Keratinocyte (primary cell): ENCODE measurements around the gene TBX6. TPM values are rescaled to one million over a fixed set of nuclear protein-coding genes. Genes with fewer than 3 reads are reported as not detected.

Experiments
- DNase-seq: peaks from one replicate; pipeline ENCODE4 v3.0.0-alpha.2; 2011; ENCODE audit warnings: low read depth, missing footprints, low spot score
- FAIRE-seq: peaks from 2 replicates; lab custom pipeline; 2011; peaks lifted over from hg19 to GRCh38; lab: Jason Lieb, UNC
- H2AFZ ChIP-seq: 2 replicates; pipeline ENCODE4 v1.6.0; 2012; ENCODE audit warnings: low read length, control low read depth, inconsistent platforms; ENCODE audit not compliant: control insufficient read depth
- H3K27ac ChIP-seq: 2 replicates; pipeline ENCODE4 v1.5.1; 2011; ENCODE audit warnings: low read length; ENCODE audit not compliant: control insufficient read depth, insufficient read depth
- H3K27me3 ChIP-seq: 3 replicates; pipeline ENCODE4 v1.6.0; 2011; ENCODE audit warnings: low read length; ENCODE audit not compliant: control insufficient read depth, insufficient read depth; ENCODE audit errors: extremely low read depth
- H3K36me3 ChIP-seq, 2 experiments: 2 replicates in 1 of 2; 3 replicates in 1 of 2; pipeline ENCODE4 v1.5.1; 2011; ENCODE audit warnings: low read length in 2 of 2, mild to moderate bottlenecking in 1 of 2; ENCODE audit not compliant: control insufficient read depth in 2 of 2, insufficient read depth in 2 of 2; ENCODE audit errors: extremely low read depth in 1 of 2
- H3K4me1 ChIP-seq: 3 replicates; pipeline ENCODE4 v1.5.1; 2011; ENCODE audit warnings: low read length; ENCODE audit not compliant: control insufficient read depth, insufficient read depth; ENCODE audit errors: extremely low read depth
- H3K4me2 ChIP-seq: 3 replicates; pipeline ENCODE4 v1.6.0; 2011; ENCODE audit warnings: low read depth, low read length; ENCODE audit not compliant: control insufficient read depth, insufficient read depth; ENCODE audit errors: extremely low read depth
- H3K4me3 ChIP-seq, 3 experiments: fragments of 200-600 bp in 1 of 3; sonication (generic) in 1 of 3; 2 replicates in 2 of 3; 3 replicates in 1 of 3; pipeline ENCODE4 v1.5.1; 2011 to 2016; ENCODE audit warnings: low read length in 3 of 3, mild to moderate bottlenecking in 3 of 3, control low read depth in 2 of 3, inconsistent platforms in 1 of 3, low read depth in 1 of 3, mixed read lengths in 1 of 3, mixed run types in 1 of 3, moderate library complexity in 1 of 3; ENCODE audit not compliant: control insufficient read depth in 2 of 3, insufficient read depth in 2 of 3; ENCODE audit errors: extremely low read depth in 1 of 3
- H3K79me2 ChIP-seq: 2 replicates; pipeline ENCODE4 v1.6.0; 2012; ENCODE audit warnings: low read length; ENCODE audit not compliant: control insufficient read depth, insufficient read depth
- H3K9ac ChIP-seq: 3 replicates; pipeline ENCODE4 v1.6.0; 2011; ENCODE audit warnings: low read length; ENCODE audit not compliant: control insufficient read depth, insufficient read depth; ENCODE audit errors: extremely low read depth
- H3K9me1 ChIP-seq: 3 replicates; pipeline ENCODE4 v1.6.0; 2011; ENCODE audit warnings: low read length; ENCODE audit not compliant: control insufficient read depth, insufficient read depth; ENCODE audit errors: extremely low read depth
- H3K9me3 ChIP-seq: 2 replicates; pipeline ENCODE4 v1.5.1; 2012; ENCODE audit warnings: low read depth, low read length; ENCODE audit not compliant: control insufficient read depth
- H4K20me1 ChIP-seq: 3 replicates; pipeline ENCODE4 v1.6.0; 2011; ENCODE audit warnings: low read length; ENCODE audit not compliant: control insufficient read depth, insufficient read depth; ENCODE audit errors: extremely low read depth
- EZH2 ChIP-seq: IDR thresholded peaks from one replicate; pipeline ENCODE4 v1.6.1; 2012; ENCODE audit warnings: inconsistent platforms, mild to moderate bottlenecking, low read length, moderate library complexity
- dilution Hi-C: fragments of 300-500 bp; cut with MboI; formaldehyde crosslinking; loops from one replicate; pipeline ENCODE4 v1.7.0; 2020; ENCODE audit warnings: low sequenced_read_pairs; ENCODE audit not compliant: extremely low pct_ligation_motif_present
- polyA plus RNA-seq, 5 experiments: library from polyadenylated mRNA; depleted of rRNA in 3 of 5; stranded (reverse) in 3 of 5; stranded (forward) in 1 of 5; unstranded in 1 of 5; fragments of >200 nt; gene quantifications; 1 replicate in 1 of 5; 2 replicates in 3 of 5; 3 replicates in 1 of 5; pipeline versions ENCODE4 v1.2.1 to v1.2.3, GENCODE V29; 2011 to 2012; ENCODE audit warnings: missing spikeins in 2 of 5, low read depth in 1 of 5, low replicate concordance in 1 of 5
- TF ChIP-seq, protein P1 (sequence below), 3 experiments: IDR thresholded peaks in 1 of 3; conservative IDR thresholded peaks in 1 of 3; optimal IDR thresholded peaks in 1 of 3; 2 replicates in 2 of 3; 3 replicates in 1 of 3; pipeline versions ENCODE3 to v1.5.1; 2011; ENCODE audit warnings: low read length in 3 of 3, mild to moderate bottlenecking in 3 of 3, moderate library complexity in 2 of 3, control low read depth in 1 of 3, inconsistent platforms in 1 of 3; ENCODE audit not compliant: insufficient read depth in 2 of 3; ENCODE audit errors: extremely low read depth in 1 of 3

Gene TBX6
- polyA plus RNA-seq, 1 donor (not counting 4 experiments of a cell fraction or from before 2014, with no cell fraction given) = 0.18 TPM

DNA sequence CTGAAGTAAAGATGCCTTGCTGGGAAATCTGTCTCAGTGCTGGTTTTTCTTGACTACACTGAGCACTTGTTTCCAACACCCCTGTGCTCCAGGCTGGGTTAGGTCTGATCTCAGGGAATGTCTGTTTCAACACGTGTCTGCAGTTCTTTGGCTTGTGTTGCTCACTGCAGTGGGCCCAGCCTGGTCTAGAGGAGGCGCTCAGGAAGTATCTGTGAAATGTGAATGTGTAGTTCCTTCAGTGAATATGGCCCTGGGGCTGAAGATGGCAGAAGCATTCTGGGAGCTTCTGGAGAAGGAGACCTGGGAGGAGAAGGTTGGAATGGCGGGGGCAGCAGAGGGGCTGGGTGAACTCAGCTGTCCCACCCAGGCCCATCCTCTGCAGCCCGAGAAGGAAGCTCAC, 12.4 kb upstream of the TBX6 start:
- Histone ChIP-seq H3K4me1 (no peaks in the 10 kb centered on the region), H2AFZ (no peak overlapping the region), H3K36me3 (peaks cover 0 to 4% of the 10 kb centered on the region in 2 experiments), H3K4me3 (no peak overlapping the region), H3K27ac (no peak overlapping the region), H3K4me2 (peak overlapping the region; percentile 8), H3K9me1 (no peaks in the 10 kb centered on the region), H3K27me3 (no peaks in the 10 kb centered on the region), H3K9me3 (no peaks in the 10 kb centered on the region), H3K79me2 (no peaks in the 10 kb centered on the region), H3K9ac (no peak overlapping the region), H4K20me1 (no peaks in the 10 kb centered on the region)
- dilution Hi-C loops = no loop called here
- TF ChIP-seq, protein P1, sequence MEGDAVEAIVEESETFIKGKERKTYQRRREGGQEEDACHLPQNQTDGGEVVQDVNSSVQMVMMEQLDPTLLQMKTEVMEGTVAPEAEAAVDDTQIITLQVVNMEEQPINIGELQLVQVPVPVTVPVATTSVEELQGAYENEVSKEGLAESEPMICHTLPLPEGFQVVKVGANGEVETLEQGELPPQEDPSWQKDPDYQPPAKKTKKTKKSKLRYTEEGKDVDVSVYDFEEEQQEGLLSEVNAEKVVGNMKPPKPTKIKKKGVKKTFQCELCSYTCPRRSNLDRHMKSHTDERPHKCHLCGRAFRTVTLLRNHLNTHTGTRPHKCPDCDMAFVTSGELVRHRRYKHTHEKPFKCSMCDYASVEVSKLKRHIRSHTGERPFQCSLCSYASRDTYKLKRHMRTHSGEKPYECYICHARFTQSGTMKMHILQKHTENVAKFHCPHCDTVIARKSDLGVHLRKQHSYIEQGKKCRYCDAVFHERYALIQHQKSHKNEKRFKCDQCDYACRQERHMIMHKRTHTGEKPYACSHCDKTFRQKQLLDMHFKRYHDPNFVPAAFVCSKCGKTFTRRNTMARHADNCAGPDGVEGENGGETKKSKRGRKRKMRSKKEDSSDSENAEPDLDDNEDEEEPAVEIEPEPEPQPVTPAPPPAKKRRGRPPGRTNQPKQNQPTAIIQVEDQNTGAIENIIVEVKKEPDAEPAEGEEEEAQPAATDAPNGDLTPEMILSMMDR (optimal IDR thresholded peaks at IDR 0.05 in 1 of 3, IDR thresholded peaks at IDR 0.05 in 1 of 3, conservative IDR thresholded peaks at IDR 0.05 in 1 of 3; ENCODE audit: extremely low read depth in 1 of 3, insufficient read depth in 2 of 3, low read length in 3 of 3) = no peak
- TF ChIP-seq EZH2 = no peak
- DNase-seq = no peak
- no peak for FAIRE-seq

DNA sequence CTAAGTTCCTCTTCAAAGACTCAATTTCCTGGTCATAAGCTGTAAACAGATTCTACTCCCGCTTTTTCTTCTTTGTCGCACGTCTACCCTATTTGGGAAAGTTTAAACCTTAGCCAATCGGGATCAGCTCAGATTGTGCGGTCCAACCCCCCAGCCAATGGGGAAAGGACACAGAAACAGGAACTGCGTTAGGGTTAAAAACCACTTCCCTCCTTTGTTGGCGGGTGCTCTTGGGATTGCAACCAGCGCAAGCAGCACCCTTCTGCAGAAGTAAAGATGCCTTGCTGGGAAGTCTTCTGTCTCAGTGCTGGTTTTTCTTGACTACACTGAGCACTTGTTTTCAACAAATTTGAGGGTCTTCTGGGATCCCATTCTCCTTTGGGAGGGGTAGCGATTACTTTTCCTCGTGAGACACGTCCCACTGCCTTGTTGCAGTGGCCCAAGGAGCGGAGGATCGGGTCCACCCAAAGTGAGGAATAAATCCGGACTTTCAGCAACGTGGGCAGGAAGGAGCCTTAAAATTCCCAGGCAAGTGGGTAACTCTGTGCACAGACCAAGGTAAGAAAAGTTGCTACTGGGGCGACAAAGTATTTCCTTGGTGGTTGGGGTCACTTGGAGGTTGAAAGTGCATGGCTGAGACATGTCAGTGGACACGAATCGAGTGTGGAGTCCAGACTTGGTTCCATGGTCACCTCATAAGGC, 5.3 kb upstream of the TBX6 start:
- dilution Hi-C loops = no loop called here
- H4K20me1 ChIP-seq = no peaks in the 10 kb centered on the region
- H3K27ac ChIP-seq = peak overlapping the region; percentile 54
- peaks cover 19% of the 10 kb centered on the region for H3K4me1 ChIP-seq
- no peaks in the 10 kb centered on the region for H3K79me2 ChIP-seq
- peak overlapping the region in 1 of 3 experiments; percentile 54 for H3K4me3 ChIP-seq
- no peak for FAIRE-seq
- H3K9me1 ChIP-seq = no peaks in the 10 kb centered on the region
- H2AFZ ChIP-seq = peak overlapping the region; percentile 90
- DNase-seq = no peak
- H3K9me3 ChIP-seq = peaks cover 5% of the 10 kb centered on the region
- H3K4me2 ChIP-seq = peak overlapping the region; percentile 66
- H3K36me3 ChIP-seq = no peaks in the 10 kb centered on the region
- TF ChIP-seq EZH2 = no peak
- TF ChIP-seq, protein P1 (optimal IDR thresholded peaks at IDR 0.05 in 1 of 3, IDR thresholded peaks at IDR 0.05 in 1 of 3, conservative IDR thresholded peaks at IDR 0.05 in 1 of 3; ENCODE audit: extremely low read depth in 1 of 3, insufficient read depth in 2 of 3, low read length in 3 of 3) = no peak
- no peaks in the 10 kb centered on the region for H3K27me3 ChIP-seq
- no peak overlapping the region for H3K9ac ChIP-seq
